ENCODE measurements around the gene ARFGEF2.
"Not testable (repeated sequence)": the region's sequence is repeated elsewhere in the genome, so short reads cannot be mapped to it uniquely, and the experiment has no call there.

ARFGEF2 gene

DNA sequence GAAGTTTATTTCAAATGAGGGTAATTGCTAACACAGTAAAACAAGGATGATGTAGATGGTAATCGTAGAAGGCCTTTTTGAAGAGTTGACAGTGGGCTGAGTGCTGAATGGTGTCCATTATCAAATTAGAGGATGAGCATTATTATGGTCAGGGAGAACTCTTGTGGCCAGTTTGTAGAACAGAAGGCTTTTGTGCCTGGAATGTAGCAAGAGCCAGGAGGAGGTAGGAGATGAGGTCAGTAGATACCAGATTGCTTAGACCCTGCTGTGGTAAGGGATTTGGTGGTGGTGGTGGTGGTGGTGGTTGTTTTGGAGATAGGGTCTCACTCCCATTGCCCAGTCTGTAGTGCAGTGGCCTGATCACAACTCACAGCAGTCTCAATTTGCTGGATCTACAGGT is 130.8 kb downstream of the ARFGEF2 start:
- TF ChIP-seq, protein P1, sequence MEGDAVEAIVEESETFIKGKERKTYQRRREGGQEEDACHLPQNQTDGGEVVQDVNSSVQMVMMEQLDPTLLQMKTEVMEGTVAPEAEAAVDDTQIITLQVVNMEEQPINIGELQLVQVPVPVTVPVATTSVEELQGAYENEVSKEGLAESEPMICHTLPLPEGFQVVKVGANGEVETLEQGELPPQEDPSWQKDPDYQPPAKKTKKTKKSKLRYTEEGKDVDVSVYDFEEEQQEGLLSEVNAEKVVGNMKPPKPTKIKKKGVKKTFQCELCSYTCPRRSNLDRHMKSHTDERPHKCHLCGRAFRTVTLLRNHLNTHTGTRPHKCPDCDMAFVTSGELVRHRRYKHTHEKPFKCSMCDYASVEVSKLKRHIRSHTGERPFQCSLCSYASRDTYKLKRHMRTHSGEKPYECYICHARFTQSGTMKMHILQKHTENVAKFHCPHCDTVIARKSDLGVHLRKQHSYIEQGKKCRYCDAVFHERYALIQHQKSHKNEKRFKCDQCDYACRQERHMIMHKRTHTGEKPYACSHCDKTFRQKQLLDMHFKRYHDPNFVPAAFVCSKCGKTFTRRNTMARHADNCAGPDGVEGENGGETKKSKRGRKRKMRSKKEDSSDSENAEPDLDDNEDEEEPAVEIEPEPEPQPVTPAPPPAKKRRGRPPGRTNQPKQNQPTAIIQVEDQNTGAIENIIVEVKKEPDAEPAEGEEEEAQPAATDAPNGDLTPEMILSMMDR (conservative IDR thresholded peaks at IDR 0.05; ENCODE audit: low read depth, low read length): no peak

DNA sequence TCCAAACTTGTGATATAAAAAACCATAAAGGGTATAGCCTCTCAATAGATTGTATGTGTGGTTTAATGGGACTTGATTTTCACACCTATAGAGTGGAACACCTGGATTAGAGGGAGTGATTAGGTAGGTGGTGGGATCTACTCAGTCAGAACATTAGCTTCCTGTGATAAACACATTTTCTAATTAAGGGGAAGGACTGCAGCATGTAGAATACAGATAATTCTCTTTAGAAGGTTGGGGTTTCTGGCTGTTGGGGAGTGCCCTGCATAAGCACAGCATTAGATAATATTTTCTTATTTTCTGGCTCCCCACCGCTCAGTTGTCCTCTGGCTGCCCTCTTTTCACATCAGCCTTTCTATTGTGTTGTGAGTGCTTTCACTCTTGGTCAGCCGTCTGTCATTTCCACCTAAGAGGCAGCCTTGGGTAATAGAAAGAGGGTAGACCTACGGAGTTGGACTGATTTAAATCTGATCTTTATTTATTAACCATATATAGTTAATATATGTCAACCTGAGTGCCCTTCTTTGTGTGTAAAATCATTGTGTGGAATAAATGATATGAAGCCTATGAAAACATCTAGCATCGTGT is 132.6 kb downstream of the ARFGEF2 start:
- TF ChIP-seq, protein P1 (conservative IDR thresholded peaks at IDR 0.05; ENCODE audit: low read depth, low read length): no peak
- no peak overlapping the region for H3K4me3 ChIP-seq (ENCODE audit: low read depth, low read length)
- peak; percentile 28 for DNase-seq (ENCODE audit: low read depth)

More for the DNA sequence above, 130.8 kb downstream of the ARFGEF2 start:
- no peak overlapping the region for H3K4me3 ChIP-seq (ENCODE audit: low read depth, low read length)
- peak; percentile 23 for DNase-seq (ENCODE audit: low read depth)

DNA sequence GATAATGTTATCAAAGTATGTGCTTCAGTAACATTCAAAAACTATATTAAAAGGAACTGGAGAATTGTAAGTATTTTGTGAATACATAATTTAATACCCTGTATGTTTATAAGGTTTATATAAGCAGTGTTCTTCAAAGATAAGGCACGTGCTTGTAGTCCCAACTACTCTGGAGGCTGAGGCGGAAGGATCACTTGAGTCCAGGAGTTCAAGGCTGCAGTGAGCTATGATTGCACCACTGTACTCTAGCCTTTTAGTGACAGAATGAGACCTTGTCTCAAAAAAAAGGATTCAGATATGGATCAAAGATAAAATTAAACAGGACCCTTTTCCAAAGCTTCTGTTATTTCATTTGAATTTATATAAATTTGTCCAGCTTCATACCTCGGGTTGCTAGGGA is 141.8 kb downstream of the ARFGEF2 start:
- TF ChIP-seq, protein P1 (conservative IDR thresholded peaks at IDR 0.05; ENCODE audit: low read depth, low read length): no peak
- no peak overlapping the region for H3K4me3 ChIP-seq (ENCODE audit: low read depth, low read length)
- no peak for DNase-seq (ENCODE audit: low read depth)

DNA sequence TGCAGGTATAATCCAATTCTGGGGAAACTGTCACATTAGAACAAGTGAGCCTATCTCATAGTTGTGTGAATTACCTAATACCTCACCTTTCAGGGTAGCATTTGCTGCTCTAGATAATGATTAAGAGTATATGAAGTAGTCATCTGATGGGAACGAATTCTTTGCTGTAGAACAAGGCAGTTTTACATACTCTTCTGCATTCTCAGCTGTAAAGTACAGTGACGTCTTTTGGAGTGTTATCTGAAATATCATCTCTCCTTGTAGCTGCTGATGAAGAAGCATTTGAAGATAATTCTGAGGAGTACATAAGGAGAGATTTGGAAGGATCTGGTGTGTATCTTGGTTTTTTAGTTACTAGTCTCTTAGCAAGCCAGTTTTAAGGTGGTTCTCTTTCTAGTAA is 153.0 kb downstream of the ARFGEF2 start:
- H3K4me3 ChIP-seq (ENCODE audit: low read depth, low read length): no peak overlapping the region
- DNase-seq (ENCODE audit: low read depth): no peak
- TF ChIP-seq, protein P1 (conservative IDR thresholded peaks at IDR 0.05; ENCODE audit: low read depth, low read length): no peak

DNA sequence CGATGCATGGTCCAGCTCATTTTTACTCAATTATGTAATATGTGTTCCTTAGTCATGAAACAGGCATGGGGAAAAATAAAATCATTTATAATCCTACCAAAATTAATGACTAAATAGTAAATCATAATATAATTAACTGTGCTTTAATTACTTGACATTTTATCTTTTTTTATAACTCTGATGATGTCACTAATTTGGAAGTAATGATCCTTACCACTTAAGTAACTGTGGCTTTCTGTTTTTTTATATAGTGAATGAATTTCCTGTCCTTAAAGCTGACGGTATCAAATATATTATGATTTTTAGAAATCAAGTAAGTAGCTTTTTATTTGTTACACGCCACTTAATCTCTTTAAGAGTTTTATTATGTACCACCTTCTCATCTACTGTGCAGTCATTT is 156.8 kb downstream of the ARFGEF2 start:
- no peak for DNase-seq (ENCODE audit: low read depth)
- TF ChIP-seq, protein P1 (conservative IDR thresholded peaks at IDR 0.05; ENCODE audit: low read depth, low read length): no peak
- H3K4me3 ChIP-seq (ENCODE audit: low read depth, low read length): no peak overlapping the region

DNA sequence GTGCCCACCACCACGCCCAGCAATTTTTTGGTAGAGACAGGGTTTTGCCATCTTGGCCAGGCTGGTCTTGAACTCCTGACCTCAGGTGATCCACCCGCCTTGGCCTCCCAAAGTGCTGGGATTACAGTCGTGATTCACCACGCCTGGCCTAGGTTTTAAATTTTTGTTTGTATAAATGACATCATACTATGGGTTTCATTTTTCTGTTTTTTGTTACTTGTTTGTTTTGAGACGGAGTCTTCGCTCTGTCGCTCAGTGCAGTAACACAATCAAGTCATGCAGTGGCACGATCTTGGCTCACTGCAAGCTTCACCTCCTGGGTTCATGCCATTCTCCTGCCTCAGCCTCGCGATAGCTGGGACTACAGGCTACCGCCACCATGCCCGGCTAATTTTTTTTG is 160.8 kb downstream of the ARFGEF2 start:
- H3K4me3 ChIP-seq (ENCODE audit: low read depth, low read length); DNase-seq (ENCODE audit: low read depth): not testable (repeated sequence)

Measured in choroid plexus epithelial cell (primary cell).